AG04450 (cell line): ENCODE results near the gene LHB. TPM values are rescaled to one million over a fixed set of nuclear protein-coding genes. Genes with fewer than 3 reads are reported as not detected.

Source experiments
- CTCF ChIA-PET: fragments of 300-600, 350-600 bp; formaldehyde crosslinking; extraction: SDS; loops from one replicate; lab custom pipeline; 2022; ENCODE audit warnings: antibody characterized with exemption, inconsistent platforms; lab: Charles Lee
- POLR2A ChIA-PET: fragments of 350-600 bp; formaldehyde crosslinking; extraction: SDS; loops from one replicate; lab custom pipeline; 2021; ENCODE audit warnings: antibody characterized with exemption, inconsistent platforms; lab: Yijun Ruan, JAX
- DNase-seq: peaks from one replicate; pipeline ENCODE4 v3.0.0-alpha.2; 2011; ENCODE audit warnings: low read depth, low spot score
- H3K27ac ChIP-seq: one replicate; pipeline ENCODE4 v1.5.1; 2012; ENCODE audit warnings: low read depth, low read length, control low read depth
- H3K27me3 ChIP-seq: one replicate; pipeline ENCODE4 v1.6.0; 2012; ENCODE audit warnings: low read length; ENCODE audit not compliant: control insufficient read depth, insufficient read depth
- H3K4me3 ChIP-seq: 2 replicates; pipeline ENCODE4 v1.5.1; 2011; ENCODE audit warnings: mild to moderate bottlenecking, low read depth, low read length, control low read depth
- H3K9me3 ChIP-seq: 2 replicates; pipeline ENCODE4 v1.5.1; 2012; ENCODE audit warnings: low read length; ENCODE audit not compliant: control insufficient read depth, insufficient read depth
- CTCF ChIP-seq: IDR thresholded peaks from 2 replicates; pipeline ENCODE4 v1.5.1; 2011; ENCODE audit warnings: low read depth, low read length, control low read depth, inconsistent platforms
- polyA plus RNA-seq: library from polyadenylated mRNA; depleted of rRNA; stranded (reverse); fragments of >200 nt; gene quantifications from 2 replicates; pipeline ENCODE4 v1.2.3, GENCODE V29; 2011

The LHB gene
- polyA plus RNA-seq, 1 experiment: not detected

DNA sequence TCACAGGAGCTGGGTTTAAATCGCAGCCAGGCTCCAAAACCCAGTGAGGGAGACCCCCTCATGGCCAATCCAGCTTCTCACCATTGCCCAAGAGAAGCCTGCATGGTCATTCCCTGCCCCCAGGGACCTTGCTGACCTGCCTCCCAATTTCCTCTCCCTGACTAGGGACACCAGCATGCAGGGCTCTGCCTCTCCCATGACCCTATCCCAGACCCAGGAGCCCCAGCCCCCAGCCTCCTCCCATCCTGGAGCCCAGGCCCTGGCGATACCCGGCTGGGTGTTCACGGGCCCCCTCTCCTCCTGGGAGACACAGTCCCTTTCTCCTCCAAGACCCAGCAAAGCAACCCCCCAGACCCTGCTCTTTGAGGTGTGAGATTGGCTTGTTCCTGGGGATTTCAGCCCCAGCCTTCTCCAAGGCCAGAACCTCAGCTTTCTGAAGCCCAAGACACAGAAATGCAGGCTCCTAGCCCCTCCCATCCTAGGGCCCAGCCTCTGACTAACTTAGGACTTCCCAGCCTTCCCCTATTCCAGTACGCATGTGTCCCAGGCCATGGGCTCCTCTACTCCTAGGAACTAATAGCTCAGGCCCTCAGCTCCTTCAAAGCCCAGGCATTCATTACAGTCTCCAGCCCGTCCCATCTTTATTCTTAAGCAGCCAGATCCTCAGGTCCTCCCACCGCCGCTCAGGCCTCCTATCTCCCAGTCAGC lies 24.9 kb downstream of the LHB start:
- Histone ChIP-seq H3K27me3 (no peaks in the 10 kb centered on the region), H3K9me3 (no peaks in the 10 kb centered on the region), H3K4me3 (peak overlapping the region; percentile 96), H3K27ac (peak overlapping the region; percentile 68)
- CTCF ChIA-PET: interaction anchor here (0.5 to 3.0 kb wide), 11 partner anchors 9 to 204 kb away, joined by 3 to 61 read pairs (median 4); no protein-coding TSS in a partner anchor
- POLR2A ChIA-PET: interaction anchor here (0.5 to 3.0 kb wide), 8 partner anchors 13 to 119 kb away, joined by 3 to 22 read pairs (median 8); partner anchors contain the start of genes FTL and PPP1R15A
- no peak for TF ChIP-seq CTCF
- DNase-seq: peak; percentile 62

DNA sequence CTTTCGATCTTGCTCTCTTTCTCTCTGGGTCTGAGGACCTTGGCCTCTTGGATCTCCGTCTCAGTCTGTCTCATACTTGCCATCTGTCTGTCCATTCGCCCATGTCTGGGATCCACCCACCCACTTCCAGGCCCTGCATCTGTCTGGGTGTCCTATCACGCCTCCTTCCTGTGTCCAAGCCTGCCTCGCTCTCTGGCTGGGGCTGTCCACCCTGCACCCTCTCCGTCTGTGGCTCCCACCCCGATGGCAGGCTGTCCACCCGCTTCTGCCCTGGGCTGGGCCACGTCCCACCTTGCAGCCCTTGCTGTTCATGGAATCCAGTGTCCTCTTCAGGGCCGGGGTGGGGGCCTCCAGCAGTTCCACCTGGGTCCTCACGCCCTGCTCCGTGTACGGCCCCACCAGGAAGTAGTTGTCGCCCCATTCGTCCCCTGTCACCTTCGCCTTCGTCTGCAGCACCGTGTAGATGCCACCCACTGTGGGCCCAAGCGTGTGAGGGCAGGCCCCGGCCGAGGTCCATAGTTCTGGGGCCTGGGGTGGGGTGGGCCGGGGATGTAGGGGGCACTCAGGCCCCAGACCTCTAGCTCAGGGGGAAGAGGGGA lies 25.8 kb downstream of the LHB start:
- H3K9me3 ChIP-seq: no peaks in the 10 kb centered on the region
- no peak for DNase-seq
- ChIA-PET POLR2A (interaction anchor here (0.7 to 3.0 kb wide), 4 partner anchors 12 to 118 kb away, joined by 3 to 22 read pairs (median 6); partner anchors contain the start of genes FTL and PPP1R15A), CTCF (interaction anchor here (1.0 to 3.0 kb wide), 5 partner anchors 9 to 203 kb away, joined by 3 to 61 read pairs (median 4); no protein-coding TSS in a partner anchor)
- H3K27ac ChIP-seq: no peak overlapping the region
- no peak for TF ChIP-seq CTCF
- H3K4me3 ChIP-seq: peak overlapping the region; percentile 96
- no peaks in the 10 kb centered on the region for H3K27me3 ChIP-seq

GRCh38 chr19:48990400-48990799 lies 26.5 kb downstream of the LHB start:
- no peak for TF ChIP-seq CTCF
- H3K27ac ChIP-seq: peak overlapping the region; percentile 0
- H3K4me3 ChIP-seq: no peak overlapping the region
- H3K9me3 ChIP-seq: no peaks in the 10 kb centered on the region
- H3K27me3 ChIP-seq: no peaks in the 10 kb centered on the region
- no peak for DNase-seq
- CTCF ChIA-PET: interaction anchor here (1.1 kb wide), 1 partner anchor 9 kb away, joined by 4 read pairs; no protein-coding TSS in a partner anchor
- POLR2A ChIA-PET: no interaction called here

DNA sequence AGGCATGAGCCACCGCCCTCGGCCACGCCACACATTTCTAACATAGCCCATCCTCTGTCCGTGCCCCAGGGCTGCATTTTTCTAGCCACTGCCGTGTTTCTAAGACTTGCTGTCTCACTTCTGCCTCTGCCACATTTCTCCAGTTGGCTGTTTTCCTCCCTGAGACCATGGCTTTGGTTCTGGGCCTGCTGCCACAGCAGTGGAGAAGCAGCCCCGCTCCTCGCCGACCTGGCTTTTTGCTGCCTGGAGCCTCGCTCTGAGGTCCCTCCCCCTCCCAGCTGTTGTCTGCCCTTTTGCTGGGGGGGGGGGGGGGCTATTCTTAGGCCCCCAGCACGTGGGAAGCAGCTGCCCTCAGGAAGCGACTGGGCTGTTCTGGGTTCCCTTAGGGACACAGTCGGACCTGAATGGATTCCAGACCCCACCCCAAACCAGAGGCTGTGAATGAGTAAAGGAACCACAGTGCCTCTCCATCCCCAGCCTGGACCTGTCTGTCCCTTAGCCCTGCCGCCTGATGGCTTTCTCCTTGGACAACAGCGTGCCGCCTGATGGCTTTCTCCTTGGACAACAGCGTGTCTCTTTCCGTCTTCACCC lies 27.1 kb downstream of the LHB start:
- no peak overlapping the region for H3K4me3 ChIP-seq
- POLR2A ChIA-PET: no interaction called here
- TF ChIP-seq CTCF: no peak
- no peak overlapping the region for H3K27ac ChIP-seq
- no peaks in the 10 kb centered on the region for H3K27me3 ChIP-seq
- CTCF ChIA-PET: interaction anchor here (1.1 kb wide), 1 partner anchor 10 kb away, joined by 4 read pairs; no protein-coding TSS in a partner anchor
- no peak for DNase-seq
- no peaks in the 10 kb centered on the region for H3K9me3 ChIP-seq
